IMR-90 (cell line): ENCODE measurements around the gene EGFR. TPM values are rescaled to one million over a fixed set of nuclear protein-coding genes. Genes with fewer than 3 reads are reported as not detected.

ENCODE experiments used
- ATAC-seq: fragments of 200-7000 bp; cut with Tn5 transposase; 2 replicates; pipeline ENCODE4 v1.9.1; 2020; ENCODE audit warnings: low read depth, mild to moderate bottlenecking, moderate library complexity
- BruUV-seq: library from RNA; stranded (reverse); fragments of 400-500 nt; replicated peaks from 2 replicates; lab custom pipeline; 2021; lab: Mats Ljungman, UMichigan
- CTCF ChIA-PET: fragments of 300-600 bp; formaldehyde crosslinking; extraction: SDS; loops from one replicate; lab custom pipeline; 2021; ENCODE audit warnings: antibody characterized with exemption; lab: Yijun Ruan, JAX
- POLR2A ChIA-PET: fragments of 300-600 bp; sonication (Branson Sonifier 250); formaldehyde crosslinking; loops from one replicate; lab custom pipeline; 2022; ENCODE audit warnings: antibody characterized with exemption; ENCODE audit not compliant: unreplicated experiment; lab: Charles Lee
- DNase-seq: peaks from one replicate; pipeline ENCODE4 v3.0.0; 2013
- H2AFZ ChIP-seq: replicated peaks from 2 replicates; pipeline ENCODE3; 2013; ENCODE audit warnings: low read length, mild to moderate bottlenecking; ENCODE audit not compliant: poor library complexity
- H2AK5ac ChIP-seq: 2 replicates; pipeline ENCODE4 v1.6.1; 2013; ENCODE audit warnings: low read depth, low read length, inconsistent platforms
- H2AK9ac ChIP-seq: replicated peaks from 2 replicates; pipeline ENCODE3; 2013; ENCODE audit warnings: mild to moderate bottlenecking, low read depth, low read length, moderate library complexity; ENCODE audit not compliant: poor library complexity
- H2BK120ac ChIP-seq: 2 replicates; pipeline ENCODE4 v1.6.1; 2013; ENCODE audit warnings: low read depth, low read length, inconsistent platforms
- H2BK15ac ChIP-seq: 3 replicates; pipeline ENCODE4 v1.6.1; 2013; ENCODE audit warnings: low read depth, low read length, inconsistent platforms
- H2BK20ac ChIP-seq: 2 replicates; pipeline ENCODE4 v1.6.1; 2013; ENCODE audit warnings: low read depth, mild to moderate bottlenecking, inconsistent platforms, low read length, moderate library complexity
- H2BK5ac ChIP-seq: 2 replicates; pipeline ENCODE4 v1.6.1; 2013; ENCODE audit warnings: mild to moderate bottlenecking, low read depth, low read length, inconsistent platforms; ENCODE audit not compliant: poor library complexity, severe bottlenecking
- H3K14ac ChIP-seq: replicated peaks from 2 replicates; pipeline ENCODE4 v1.6.1; 2013; ENCODE audit warnings: low read depth, low read length, inconsistent platforms
- H3K18ac ChIP-seq: 2 replicates; pipeline ENCODE4 v1.6.1; 2013; ENCODE audit warnings: low read depth, low read length, control low read depth
- H3K23ac ChIP-seq: 2 replicates; pipeline ENCODE4 v1.6.1; 2013; ENCODE audit warnings: low read depth, low read length, inconsistent platforms
- H3K27ac ChIP-seq: 2 replicates; pipeline ENCODE4 v1.5.1; 2013; ENCODE audit warnings: mild to moderate bottlenecking, control low read depth, low read length; ENCODE audit not compliant: insufficient read depth
- H3K27me3 ChIP-seq: 2 replicates; pipeline ENCODE4 v1.6.1; 2013; ENCODE audit warnings: low read length; ENCODE audit not compliant: control insufficient read depth, insufficient read depth
- H3K36me3 ChIP-seq: 2 replicates; pipeline ENCODE4 v1.6.1; 2013; ENCODE audit warnings: low read length, mixed read lengths; ENCODE audit not compliant: control insufficient read depth, insufficient read depth
- H3K4ac ChIP-seq: 2 replicates; pipeline ENCODE4 v1.6.1; 2013; ENCODE audit warnings: low read depth, low read length, inconsistent platforms
- H3K4me1 ChIP-seq: 2 replicates; pipeline ENCODE4 v1.6.1; 2013; ENCODE audit warnings: low read length, mixed read lengths; ENCODE audit not compliant: control insufficient read depth, insufficient read depth
- H3K4me2 ChIP-seq: 2 replicates; pipeline ENCODE4 v1.6.1; 2013; ENCODE audit warnings: low read depth, mild to moderate bottlenecking, control low read depth, low read length, moderate library complexity
- H3K4me3 ChIP-seq: 2 replicates; pipeline ENCODE4 v1.5.1; 2013; ENCODE audit warnings: low read depth, mild to moderate bottlenecking, control low read depth, low read length, moderate library complexity; ENCODE audit not compliant: insufficient read depth
- H3K56ac ChIP-seq: 2 replicates; pipeline ENCODE4 v1.6.1; 2013; ENCODE audit warnings: low read length, inconsistent platforms; ENCODE audit not compliant: insufficient read depth; ENCODE audit errors: extremely low read depth
- H3K79me1 ChIP-seq, 2 experiments: 2 replicates each; pipeline ENCODE4 v1.6.1; 2013; ENCODE audit warnings: low read length in 2 of 2, inconsistent platforms in 1 of 2, low read depth in 1 of 2
- H3K9ac ChIP-seq: 2 replicates; pipeline ENCODE4 v1.6.1; 2013; ENCODE audit warnings: low read depth, low read length, control low read depth
- H3K9me1 ChIP-seq: 2 replicates; pipeline ENCODE4 v1.6.1; 2013; ENCODE audit warnings: low read length, inconsistent platforms; ENCODE audit not compliant: insufficient read depth
- H3K9me3 ChIP-seq: 2 replicates; pipeline ENCODE4 v1.6.1; 2013; ENCODE audit warnings: low read length; ENCODE audit not compliant: control insufficient read depth, insufficient read depth
- H4K20me1 ChIP-seq: 2 replicates; pipeline ENCODE4 v1.6.1; 2013; ENCODE audit warnings: low read length, inconsistent platforms; ENCODE audit not compliant: insufficient read depth
- H4K5ac ChIP-seq: 2 replicates; pipeline ENCODE4 v1.6.1; 2013; ENCODE audit warnings: mild to moderate bottlenecking, low read depth, low read length, control low read depth
- H4K8ac ChIP-seq, 2 experiments: 2 replicates each; pipeline ENCODE4 v1.6.1; 2013; ENCODE audit warnings: low read depth in 2 of 2, low read length in 2 of 2, control low read depth in 1 of 2, inconsistent platforms in 1 of 2
- H4K91ac ChIP-seq: 2 replicates; pipeline ENCODE4 v1.6.1; 2013; ENCODE audit warnings: low read depth, low read length, inconsistent platforms; ENCODE audit not compliant: insufficient read depth
- BHLHE40 ChIP-seq: fragments of 150-350 bp; IDR thresholded peaks from 2 replicates; pipeline ENCODE4 v1.6.1; 2016; ENCODE audit warnings: mild to moderate bottlenecking, low read depth, low read length
- CEBPB ChIP-seq: IDR thresholded peaks from 2 replicates; pipeline ENCODE4 v1.6.1; 2012; ENCODE audit warnings: low read depth, low read length, improper control_type of control experiment
- MAFK ChIP-seq: IDR thresholded peaks from 2 replicates; pipeline ENCODE4 v1.6.1; 2012; ENCODE audit warnings: low read depth, low read length, improper control_type of control experiment
- MAZ ChIP-seq: IDR thresholded peaks from 2 replicates; pipeline ENCODE4 v1.6.1; 2012; ENCODE audit warnings: low read depth, mild to moderate bottlenecking, low read length, improper control_type of control experiment, moderate library complexity, borderline replicate concordance
- MXI1 ChIP-seq: IDR thresholded peaks from 2 replicates; pipeline ENCODE4 v1.6.1; 2012; ENCODE audit warnings: low read depth, mild to moderate bottlenecking, low read length, moderate library complexity, borderline replicate concordance
- NFE2L2 ChIP-seq: fragments of 150-350 bp; IDR thresholded peaks from 2 replicates; pipeline ENCODE4 v1.6.1; 2016; ENCODE audit warnings: low read depth, mild to moderate bottlenecking, low read length
- RAD21 ChIP-seq: IDR thresholded peaks from 2 replicates; pipeline ENCODE4 v1.6.1; 2012; ENCODE audit warnings: low read length, improper control_type of control experiment
- RCOR1 ChIP-seq: IDR thresholded peaks from 2 replicates; pipeline ENCODE4 v1.6.1; 2012; ENCODE audit warnings: mild to moderate bottlenecking, low read length, improper control_type of control experiment; ENCODE audit not compliant: insufficient replicate concordance
- RFX5 ChIP-seq: IDR thresholded peaks from 2 replicates; pipeline ENCODE4 v1.8.0; 2012; ENCODE audit warnings: low read depth, mild to moderate bottlenecking, low read length, moderate library complexity
- SMC3 ChIP-seq: fragments of 150-350 bp; IDR thresholded peaks from 2 replicates; pipeline ENCODE4 v1.6.1; 2016; ENCODE audit warnings: low read depth, mild to moderate bottlenecking, antibody characterized with exemption, low read length, moderate library complexity
- WGBS, 2 experiments: methylation state at CpG; one replicate each; pipeline versions ENCODE4 v1.1.5 to v1.1.7; 2013; ENCODE audit warnings: missing lambda C conversion rate in 2 of 2; ENCODE audit not compliant: insufficient read length in 1 of 2; ENCODE audit errors: extremely low coverage in 2 of 2; 5-methylcytosine and 5-hydroxymethylcytosine counted together
- dilution Hi-C: fragments of 300-500 bp; cut with HindIII; formaldehyde crosslinking; loops from one replicate; pipeline ENCODE4 v1.14.3; 2018; ENCODE audit warnings: low sequenced_read_pairs; ENCODE audit not compliant: unreplicated experiment
- in situ Hi-C: fragments of 300-500 bp; cut with MboI; formaldehyde crosslinking; loops from 3 replicates; pipeline ENCODE4 v1.14.3; 2019; ENCODE audit warnings: low sequenced_read_pairs, inconsistent platforms, mixed read lengths
- intact Hi-C: fragments of 100-400 bp; cut with micrococcal nuclease; formaldehyde crosslinking; loops from 2 replicates; pipeline ENCODE4 v1.10.0; 2022
- polyA plus RNA-seq, 3 experiments: library from polyadenylated mRNA; depleted of rRNA; stranded (reverse); fragments of >200 nt; gene quantifications; 2 replicates each; pipeline ENCODE4 v1.2.3, GENCODE V29; 2012; ENCODE audit warnings: low replicate concordance in 1 of 3
- total RNA-seq: library from RNA; depleted of rRNA; stranded (reverse); fragments of >200 nt; gene quantifications from 2 replicates; pipeline ENCODE4 v1.2.3, GENCODE V29; 2012
- TF ChIP-seq, protein P1 (sequence below): fragments of 150-350 bp; IDR thresholded peaks from 2 replicates; pipeline ENCODE4 v1.6.1; 2017; ENCODE audit warnings: mild to moderate bottlenecking, antibody characterized with exemption, low read length, low read depth

EGFR gene
- total and polyA plus RNA-seq, 2 of the 4 experiments (the other 2 are of a cell fraction) = 36.9 to 60.4 TPM

- Histone ChIP-seq H4K20me1 (peaks cover 73% of the 10 kb centered on the region), H3K4me2 (peak overlapping the region; percentile 13; the same call in 1 of the 2 replicates), H3K14ac (peak overlapping the region; percentile 75), H3K9me1 (peaks cover 36% of the 10 kb centered on the region), H3K27ac (no peak overlapping the region), H3K4me3 (no peak overlapping the region), H3K27me3 (no peaks in the 10 kb centered on the region), H2AK5ac (no peak overlapping the region; the same call in 1 of the 2 replicates), H3K4me1 (peaks cover 27% of the 10 kb centered on the region), H2BK5ac (peak overlapping the region; percentile 37), H3K56ac (no peak overlapping the region), H4K5ac (no peak overlapping the region), H3K79me1 (peaks cover 31 to 71% of the 10 kb centered on the region in 2 experiments), H3K18ac (no peak overlapping the region; the same call in 1 of the 2 replicates), H3K9me3 (no peaks in the 10 kb centered on the region), H2AK9ac (no peak overlapping the region), H2BK20ac (no peak overlapping the region), H3K9ac (no peak overlapping the region), H2AFZ (no peak overlapping the region), H2BK15ac (peak overlapping the region; percentile 36; the same call in 1 of the 3 replicates), H4K8ac (peak overlapping the region in 1 of 2 experiments; percentile 35; a peak in 1 of 4 replicates), H3K4ac (no peak overlapping the region; the same call in 1 of the 2 replicates), H4K91ac (no peak overlapping the region), H2BK120ac (no peak overlapping the region; the same call in 1 of the 2 replicates), H3K36me3 (0 out of 2 replicates have a peak, but pooled peaks cover 3% of the 10 kb centered on the region), H3K23ac (peak overlapping the region; percentile 57; the same call in 1 of the 2 replicates)
- dilution Hi-C loops (no loop called here), intact Hi-C loops (no loop called here), in situ Hi-C loops (no loop called here)
- 100% methylated on average over 5 of the region's 9 CpGs; no CpG with 5 or more reads in 1 of the 2 experiments for WGBS, 2 experiments
- TF ChIP-seq MAZ (no peak), MXI1 (no peak), RFX5 (no peak), RAD21 (no peak), MAFK (no peak), CEBPB (no peak), BHLHE40 (no peak), NFE2L2 (no peak), SMC3 (no peak), RCOR1 (no peak)
- TF ChIP-seq, protein P1, sequence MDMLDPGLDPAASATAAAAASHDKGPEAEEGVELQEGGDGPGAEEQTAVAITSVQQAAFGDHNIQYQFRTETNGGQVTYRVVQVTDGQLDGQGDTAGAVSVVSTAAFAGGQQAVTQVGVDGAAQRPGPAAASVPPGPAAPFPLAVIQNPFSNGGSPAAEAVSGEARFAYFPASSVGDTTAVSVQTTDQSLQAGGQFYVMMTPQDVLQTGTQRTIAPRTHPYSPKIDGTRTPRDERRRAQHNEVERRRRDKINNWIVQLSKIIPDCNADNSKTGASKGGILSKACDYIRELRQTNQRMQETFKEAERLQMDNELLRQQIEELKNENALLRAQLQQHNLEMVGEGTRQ = no peak
- no TSS peak for BruUV-seq
- no peak for DNase-seq
- ATAC-seq = no peak
- POLR2A ChIA-PET = no interaction called here
- CTCF ChIA-PET = no interaction called here
Measured at GRCh38 chr7:55032069-55032699, 13.4 kb downstream of the EGFR start.
